PC-3 (cell line): ENCODE data around the gene CSMD2. TPM values are rescaled to one million over a fixed set of nuclear protein-coding genes. Genes with fewer than 3 reads are reported as not detected.

Source experiments
- ATAC-seq: fragments of 200-7000 bp; cut with Tn5 transposase; 2 replicates; pipeline ENCODE4 v1.9.1; 2020; ENCODE audit warnings: mild to moderate bottlenecking, moderate library complexity
- BruUV-seq: library from RNA; stranded (reverse); fragments of 400-500 nt; replicated peaks from 2 replicates; lab custom pipeline; 2021; lab: Mats Ljungman, UMichigan
- CTCF ChIA-PET: fragments of 300-600 bp; sonication (Branson Sonifier 250); formaldehyde crosslinking; loops from one replicate; lab custom pipeline; 2022; ENCODE audit warnings: antibody characterized with exemption; lab: Charles Lee
- POLR2A ChIA-PET: fragments of 300-600 bp; sonication (Branson Sonifier 250); formaldehyde crosslinking; loops from one replicate; lab custom pipeline; 2022; ENCODE audit warnings: antibody characterized with exemption; ENCODE audit not compliant: unreplicated experiment; lab: Charles Lee
- DNase-seq: peaks from one replicate; pipeline ENCODE4 v3.0.0-alpha.2; 2015
- H2AFZ ChIP-seq: fragments of 300-600 bp; sonication (generic); 2 replicates; pipeline ENCODE4 v1.6.0; 2016; ENCODE audit warnings: antibody characterized with exemption, low read length
- H3F3A ChIP-seq: fragments of 300-600 bp; sonication (generic); one replicate; pipeline ENCODE4 v1.6.0; 2017; ENCODE audit warnings: antibody characterized with exemption, low read length, control low read depth, mild to moderate bottlenecking; ENCODE audit not compliant: unreplicated experiment
- H3K27ac ChIP-seq: fragments of 300-600 bp; sonication (generic); 2 replicates; pipeline ENCODE4 v1.5.1; 2016; ENCODE audit warnings: mild to moderate bottlenecking, low read length
- H3K27me3 ChIP-seq: fragments of 300-600 bp; sonication (generic); 2 replicates; pipeline ENCODE4 v1.6.1; 2016; ENCODE audit warnings: low read length, mixed read lengths
- H3K36me3 ChIP-seq: fragments of 300-600 bp; sonication (generic); 2 replicates; pipeline ENCODE4 v1.6.1; 2016; ENCODE audit warnings: low read depth, mixed run types, low read length, mixed read lengths
- H3K4me1 ChIP-seq: fragments of 300-600 bp; sonication (generic); 2 replicates; pipeline ENCODE4 v1.5.1; 2016; ENCODE audit warnings: low read length; ENCODE audit not compliant: insufficient read depth
- H3K4me2 ChIP-seq: fragments of 300-600 bp; sonication (generic); 2 replicates; pipeline ENCODE4 v1.6.0; 2016; ENCODE audit warnings: low read length
- H3K4me3 ChIP-seq: fragments of 300-600 bp; sonication (generic); 2 replicates; pipeline ENCODE4 v1.5.1; 2016; ENCODE audit warnings: mild to moderate bottlenecking, low read length, mixed read lengths
- H3K79me2 ChIP-seq: fragments of 300-600 bp; sonication (generic); 2 replicates; pipeline ENCODE4 v1.6.1; 2017; ENCODE audit warnings: low read length, mixed read lengths
- H3K9ac ChIP-seq: fragments of 300-600 bp; sonication (generic); 2 replicates; pipeline ENCODE4 v1.6.0; 2016; ENCODE audit warnings: mild to moderate bottlenecking, low read length
- H3K9me2 ChIP-seq: fragments of 300-600 bp; sonication (generic); replicated peaks from 2 replicates; pipeline ENCODE4 v1.6.1; 2016; ENCODE audit warnings: mixed run types, low read length, mixed read lengths
- H3K9me3 ChIP-seq: fragments of 300-600 bp; sonication (generic); 2 replicates; pipeline ENCODE4 v1.6.1; 2016; ENCODE audit warnings: low read length, mixed read lengths
- H4K20me1 ChIP-seq: fragments of 300-600 bp; sonication (generic); 2 replicates; pipeline ENCODE4 v1.6.1; 2016; ENCODE audit warnings: low read length, mixed read lengths
- CTCF ChIP-seq: fragments of 300-600 bp; sonication (generic); conservative IDR thresholded peaks from 2 replicates; pipeline ENCODE4 v1.5.1; 2017; ENCODE audit warnings: antibody characterized with exemption, low read depth, mild to moderate bottlenecking, low read length
- EZH2 ChIP-seq: fragments of 300-600 bp; sonication (generic); IDR thresholded peaks from one replicate; pipeline ENCODE4 v1.6.1; 2017; ENCODE audit warnings: antibody characterized with exemption, mild to moderate bottlenecking, low read length; ENCODE audit not compliant: unreplicated experiment
- EZH2phosphoT487 ChIP-seq: fragments of 300-600 bp; sonication (generic); IDR thresholded peaks from 2 replicates; pipeline ENCODE4 v1.6.1; 2018; ENCODE audit warnings: mild to moderate bottlenecking, antibody characterized with exemption, low read length, borderline replicate concordance
- intact Hi-C: fragments of 100-400 bp; cut with micrococcal nuclease; formaldehyde crosslinking; loops from 2 replicates; pipeline ENCODE4 v1.9.0; 2023
- total RNA-seq: library from RNA; depleted of rRNA; stranded (reverse); fragments of >200 nt; gene quantifications from 2 replicates; pipeline ENCODE4 v1.2.3, GENCODE V29; 2014

The CSMD2 gene
- total RNA-seq, 1 experiment from 2014 or later = not detected

- Histone ChIP-seq H2AFZ (no peak overlapping the region), H3F3A (no peaks in the 10 kb centered on the region), H3K27ac (no peak overlapping the region), H3K9me2 (no peaks in the 10 kb centered on the region), H3K4me2 (no peak overlapping the region), H4K20me1 (no peaks in the 10 kb centered on the region), H3K9ac (no peak overlapping the region), H3K79me2 (no peaks in the 10 kb centered on the region), H3K9me3 (no peaks in the 10 kb centered on the region), H3K4me1 (no peaks in the 10 kb centered on the region), H3K27me3 (no peaks in the 10 kb centered on the region), H3K4me3 (no peak overlapping the region), H3K36me3 (no peaks in the 10 kb centered on the region)
- BruUV-seq = no TSS peak
- no peak for TF ChIP-seq EZH2phosphoT487
- CTCF ChIA-PET = no interaction called here
- POLR2A ChIA-PET = no interaction called here
- intact Hi-C loops = no loop called here
- ATAC-seq (no peak), DNase-seq (no peak)
Measured at GRCh38 chr1:33985656-33986055, 179.4 kb downstream of the CSMD2 start.

GRCh38 chr1:33984906-33985565 lies 180.0 kb downstream of the CSMD2 start:
- Histone ChIP-seq H3K27me3 (no peaks in the 10 kb centered on the region), H3K4me2 (no peak overlapping the region), H3K4me1 (no peaks in the 10 kb centered on the region), H3K4me3 (no peak overlapping the region), H3K9ac (no peak overlapping the region), H3K9me2 (no peaks in the 10 kb centered on the region), H3K9me3 (no peaks in the 10 kb centered on the region), H3K27ac (no peak overlapping the region), H2AFZ (no peak overlapping the region), H3K79me2 (no peaks in the 10 kb centered on the region), H3F3A (no peaks in the 10 kb centered on the region), H4K20me1 (no peaks in the 10 kb centered on the region), H3K36me3 (no peaks in the 10 kb centered on the region)
- POLR2A ChIA-PET = no interaction called here
- TF ChIP-seq EZH2 (no peak), EZH2phosphoT487 (no peak), CTCF (no peak)
- intact Hi-C loops = no loop called here
- BruUV-seq = no TSS peak
- no peak for ATAC-seq
- DNase-seq = no peak
- CTCF ChIA-PET = no interaction called here

- no peak overlapping the region for H3K4me2 ChIP-seq
- ChIA-PET POLR2A (no interaction called here), CTCF (no interaction called here)
- H2AFZ ChIP-seq = no peak overlapping the region
- no peaks in the 10 kb centered on the region for H3F3A ChIP-seq
- no peaks in the 10 kb centered on the region for H3K36me3 ChIP-seq
- BruUV-seq = no TSS peak
- DNase-seq = no peak
- no peak for TF ChIP-seq CTCF
- no peak for TF ChIP-seq EZH2phosphoT487
- TF ChIP-seq EZH2 = no peak
- no peak overlapping the region for H3K4me3 ChIP-seq
- intact Hi-C loops = no loop called here
- no peaks in the 10 kb centered on the region for H3K79me2 ChIP-seq
- no peaks in the 10 kb centered on the region for H3K27me3 ChIP-seq
- H3K9me3 ChIP-seq = no peaks in the 10 kb centered on the region
- H3K9ac ChIP-seq = no peak overlapping the region
- no peaks in the 10 kb centered on the region for H3K9me2 ChIP-seq
- no peaks in the 10 kb centered on the region for H4K20me1 ChIP-seq
- ATAC-seq = no peak
- no peak overlapping the region for H3K27ac ChIP-seq
- no peaks in the 10 kb centered on the region for H3K4me1 ChIP-seq
Measured at GRCh38 chr1:33982419-33982818, 182.6 kb downstream of the CSMD2 start.
